HepG2 (cell line): ENCODE results near the gene GRK3. TPM values are rescaled to one million over a fixed set of nuclear protein-coding genes. Genes with fewer than 3 reads are reported as not detected.

ENCODE experiments used
- ATAC-seq: fragments of 200-7000 bp; cut with Tn5 transposase; 3 replicates; pipeline ENCODE4 v1.9.1; 2020; ENCODE audit warnings: mild to moderate bottlenecking, moderate library complexity
- BruUV-seq: library from RNA; stranded (reverse); fragments of 400-500 nt; replicated peaks from 2 replicates; lab custom pipeline; 2021; lab: Mats Ljungman, UMichigan
- CTCF ChIA-PET: fragments of 300-600 bp; formaldehyde crosslinking; extraction: SDS; loops from one replicate; lab custom pipeline; 2021; ENCODE audit warnings: low total read pairs, inconsistent platforms, low intra/inter-chr PET ratio; lab: Yijun Ruan, JAX
- POLR2A ChIA-PET: fragments of 350-600 bp; sonication (Branson Sonifier 250); formaldehyde crosslinking; loops from one replicate; lab custom pipeline; 2020; ENCODE audit warnings: antibody characterized with exemption, inconsistent platforms; lab: Yijun Ruan, JAX
- DNase-seq: peaks from one replicate; pipeline ENCODE4 v3.0.0-alpha.2; 2015; ENCODE audit warnings: low spot score
- FAIRE-seq: peaks from 3 replicates; lab custom pipeline; 2011; peaks lifted over from hg19 to GRCh38; lab: Jason Lieb, UNC
- H2AFZ ChIP-seq: one replicate; pipeline ENCODE4 v1.6.1; 2011; ENCODE audit warnings: low read length, inconsistent platforms
- H3K27ac ChIP-seq: fragments of 300-600 bp; 3 replicates; pipeline ENCODE4 v1.8.0; 2011; ENCODE audit warnings: mixed run types, mild to moderate bottlenecking, mixed read lengths, low read length, inconsistent platforms; ENCODE audit not compliant: insufficient read depth; ENCODE audit errors: extremely low read length
- H3K27me3 ChIP-seq, 2 experiments: fragments of 200-600 bp in 1 of 2; 2 replicates in 1 of 2; 3 replicates in 1 of 2; pipeline versions ENCODE4 v1.6.0 to v1.8.0; 2011; ENCODE audit warnings: low read length in 2 of 2, mild to moderate bottlenecking in 2 of 2, moderate library complexity in 2 of 2, inconsistent platforms in 1 of 2; ENCODE audit not compliant: insufficient read depth in 2 of 2, control insufficient read depth in 1 of 2
- H3K36me3 ChIP-seq, 2 experiments: fragments of 200-600 bp in 1 of 2; replicated peaks in 1 of 2; 2 replicates in 1 of 2; 3 replicates in 1 of 2; pipeline versions ENCODE4 v1.5.1 to v1.8.0; 2011; ENCODE audit warnings: low read length in 2 of 2, inconsistent platforms in 1 of 2; ENCODE audit not compliant: insufficient read depth in 2 of 2, control insufficient read depth in 1 of 2
- H3K4me1 ChIP-seq: 2 replicates; pipeline ENCODE4 v1.5.1; 2012; ENCODE audit warnings: low read length, inconsistent platforms; ENCODE audit not compliant: insufficient read depth
- H3K4me2 ChIP-seq: 2 replicates; pipeline ENCODE4 v1.6.0; 2011; ENCODE audit warnings: low read depth, low read length, inconsistent platforms
- H3K4me3 ChIP-seq, 3 experiments: fragments of 200-600 bp in 1 of 3; sonication (generic), shearing (Covaris generic) in 1 of 3; replicated peaks in 1 of 3; 2 replicates each; pipeline ENCODE4 v1.5.1; 2011 to 2016; ENCODE audit warnings: low read length in 3 of 3, inconsistent platforms in 2 of 3, low read depth in 2 of 3, mild to moderate bottlenecking in 2 of 3, control low read depth in 1 of 3, mixed read lengths in 1 of 3; ENCODE audit not compliant: insufficient read depth in 1 of 3
- H3K79me2 ChIP-seq: one replicate; pipeline ENCODE4 v1.6.1; 2011; ENCODE audit warnings: low read length, inconsistent platforms; ENCODE audit not compliant: insufficient read depth
- H3K9ac ChIP-seq: 2 replicates; pipeline ENCODE4 v1.6.0; 2011; ENCODE audit warnings: mild to moderate bottlenecking, low read depth, low read length, inconsistent platforms; ENCODE audit not compliant: insufficient read depth
- H3K9me3 ChIP-seq: 2 replicates; pipeline ENCODE4 v1.5.1; 2012; ENCODE audit warnings: mild to moderate bottlenecking, low read length
- H4K20me1 ChIP-seq: 2 replicates; pipeline ENCODE4 v1.6.0; 2011; ENCODE audit warnings: inconsistent platforms, mild to moderate bottlenecking, low read length, moderate library complexity; ENCODE audit not compliant: insufficient read depth
- CEBPB ChIP-seq: IDR thresholded peaks from 2 replicates; pipeline ENCODE4 v1.6.1; 2011; ENCODE audit warnings: low read depth, low read length, improper control_type of control experiment, borderline replicate concordance
- HMGXB3 ChIP-seq: sonication (generic); formaldehyde crosslinking; IDR thresholded peaks from 2 replicates; pipeline ENCODE4 v1.4.0; 2020; ENCODE audit warnings: missing genetic modification reagents, borderline replicate concordance
- NFAT5 ChIP-seq: sonication (generic); formaldehyde crosslinking; IDR thresholded peaks from 2 replicates; pipeline ENCODE4 v1.4.0; 2020; ENCODE audit warnings: missing genetic modification reagents
- WGBS: methylation state at CpG from one replicate; pipeline ENCODE4 v1.1.6; 2017; ENCODE audit warnings: low lambda C conversion rate; 5-methylcytosine and 5-hydroxymethylcytosine counted together
- in situ Hi-C: cut with HindIII; loops from 2 replicates; pipeline ENCODE4 v1.10.0; 2017; ENCODE audit warnings: low pct_unique_long_range_greater_than_20kb; ENCODE audit not compliant: extremely low pct_ligation_motif_present
- intact Hi-C: fragments of 100-400 bp; cut with micrococcal nuclease; formaldehyde crosslinking; loops from one replicate; pipeline ENCODE4 v1.10.0; 2022; ENCODE audit not compliant: unreplicated experiment
- polyA plus RNA-seq, 8 experiments: library from polyadenylated mRNA; depleted of rRNA in 3 of 8; stranded (reverse) in 7 of 8; unstranded in 1 of 8; fragments of >200 nt; fragmentation: Illumina TruSeq in 4 of 8; extraction: Trizol in 4 of 8; gene quantifications; 2 replicates each; pipeline versions ENCODE4 v1.2.1 to v1.2.3, GENCODE V29; 2011 to 2016; ENCODE audit warnings: low read depth in 4 of 8, missing spikeins in 1 of 8, mixed read lengths in 1 of 8; ENCODE audit not compliant: insufficient read depth in 1 of 8
- total RNA-seq, 5 experiments: library from RNA; depleted of rRNA; stranded (reverse); fragments of >200 nt; fragmentation: Illumina TruSeq; extraction: Trizol; gene quantifications; 2 replicates each; pipeline ENCODE4 v1.2.3, GENCODE V29; 2016; ENCODE audit warnings: low read depth in 1 of 5

Gene GRK3
- total and polyA plus RNA-seq, 2 of the 13 experiments (the other 11 are each of a cell fraction or from before 2014, with no cell fraction given) = 8.5 to 16.7 TPM

- no peak for TF ChIP-seq NFAT5 (CRISPR knock-in tag)
These were observed 117.6 kb downstream of the GRK3 start (continued) for GRCh38 chr22:25682109-25682508.

GRCh38 chr22:25688627-25689026, 124.2 kb downstream of the GRK3 start:
- DNase-seq = no peak
- no peak overlapping the region for H2AFZ ChIP-seq
- intact Hi-C loops = no loop called here
- no peaks in the 10 kb centered on the region for H3K9me3 ChIP-seq
- no TSS peak for BruUV-seq
- H3K4me2 ChIP-seq = no peak overlapping the region
- no peak for FAIRE-seq
- in situ Hi-C loops = no loop called here
- no peaks in the 10 kb centered on the region for H3K79me2 ChIP-seq
- ChIA-PET POLR2A (no interaction called here), CTCF (no interaction called here)
- H3K9ac ChIP-seq = no peak overlapping the region
- TF ChIP-seq CEBPB (peak; percentile 58), HMGXB3 (CRISPR knock-in tag) (no peak)
- no peaks in the 10 kb centered on the region for H3K4me1 ChIP-seq
- no peak overlapping the region for H3K4me3 ChIP-seq
- peaks cover 3 to 19% of the 10 kb centered on the region in 2 experiments; a peak in 4 of 5 replicates for H3K36me3 ChIP-seq
- ATAC-seq = no peak
- WGBS = 98% methylated on average over 5 of the region's 5 CpGs
- H3K27ac ChIP-seq = no peak overlapping the region
- no peaks in the 10 kb centered on the region for H4K20me1 ChIP-seq
- H3K27me3 ChIP-seq = no peaks in the 10 kb centered on the region; a peak in 1 of 5 replicates
